A673 (cell line): ENCODE measurements around the gene NHEJ1. TPM values are rescaled to one million over a fixed set of nuclear protein-coding genes. Genes with fewer than 3 reads are reported as not detected.

Experiments
- BruUV-seq: library from RNA; stranded (reverse); fragments of 400-500 nt; replicated peaks from 2 replicates; lab custom pipeline; 2021; lab: Mats Ljungman, UMichigan
- CTCF ChIA-PET: fragments of 300-600 bp; sonication (Branson Sonifier 250); formaldehyde crosslinking; loops from one replicate; lab custom pipeline; 2022; ENCODE audit warnings: antibody characterized with exemption; lab: Charles Lee
- POLR2A ChIA-PET: fragments of 300-600 bp; sonication (Branson Sonifier 250); formaldehyde crosslinking; loops from one replicate; lab custom pipeline; 2022; ENCODE audit warnings: antibody characterized with exemption; ENCODE audit not compliant: low non-redundant PET; lab: Charles Lee
- DNase-seq: peaks from one replicate; pipeline ENCODE4 v3.0.0-alpha.2; 2015; ENCODE audit warnings: low spot score
- H3K27ac ChIP-seq: fragments of 200-600 bp; sonication (generic); 2 replicates; pipeline ENCODE4 v1.5.1; 2016; ENCODE audit warnings: mixed run types, low read depth, mild to moderate bottlenecking, mixed read lengths, antibody characterized with exemption, low read length; ENCODE audit not compliant: poor library complexity, severe bottlenecking
- H3K27me3 ChIP-seq: fragments of 200-600 bp; sonication (generic); replicated peaks from 2 replicates; pipeline ENCODE4 v1.6.1; 2017; ENCODE audit warnings: mixed run types, low read depth, mild to moderate bottlenecking, mixed read lengths, antibody characterized with exemption, low read length; ENCODE audit not compliant: insufficient read depth, poor library complexity
- H3K36me3 ChIP-seq: fragments of 200-600 bp; sonication (generic); 2 replicates; pipeline ENCODE4 v1.6.1; 2016; ENCODE audit warnings: mixed run types, mild to moderate bottlenecking, mixed read lengths, antibody characterized with exemption, low read length; ENCODE audit not compliant: insufficient read depth, poor library complexity, severe bottlenecking
- H3K4me1 ChIP-seq: fragments of 200-600 bp; sonication (generic); 2 replicates; pipeline ENCODE4 v1.6.1; 2017; ENCODE audit warnings: mixed run types, mild to moderate bottlenecking, mixed read lengths, antibody characterized with exemption, low read length; ENCODE audit not compliant: insufficient read depth, poor library complexity, severe bottlenecking
- H3K4me3 ChIP-seq: fragments of 200-600 bp; sonication (generic); 2 replicates; pipeline ENCODE4 v1.5.1; 2016; ENCODE audit warnings: low read depth, mixed run types, mild to moderate bottlenecking, mixed read lengths, low read length; ENCODE audit not compliant: poor library complexity, severe bottlenecking
- H3K9me3 ChIP-seq: fragments of 200-600 bp; sonication (generic); 2 replicates; pipeline ENCODE4 v1.6.1; 2016; ENCODE audit warnings: mixed run types, low read depth, mild to moderate bottlenecking, mixed read lengths, antibody characterized with exemption, low read length; ENCODE audit not compliant: poor library complexity, severe bottlenecking
- EZH2 ChIP-seq: fragments of 200-600 bp; sonication (generic); IDR thresholded peaks from 2 replicates; pipeline ENCODE4 v1.6.1; 2017; ENCODE audit warnings: borderline replicate concordance, low read depth, mild to moderate bottlenecking, mixed read lengths, antibody characterized with exemption, low read length; ENCODE audit not compliant: poor library complexity, severe bottlenecking
- intact Hi-C: fragments of 100-400 bp; cut with micrococcal nuclease; formaldehyde crosslinking; loops from one replicate; pipeline ENCODE4 v1.10.0; 2022; ENCODE audit not compliant: unreplicated experiment
- total RNA-seq: library from RNA; stranded (reverse); gene quantifications from 2 replicates; pipeline ENCODE4 v1.2.3, GENCODE V29; 2021
- TF ChIP-seq, protein P1 (sequence below): fragments of 300-800, 200-600 bp; sonication (generic); conservative IDR thresholded peaks from 2 replicates; pipeline ENCODE4 v1.5.1; 2017; ENCODE audit warnings: low read depth, mild to moderate bottlenecking, antibody characterized with exemption, low read length, moderate library complexity, mixed read lengths

Gene NHEJ1
- total RNA-seq, 1 experiment from 2014 or later = 18.0 TPM

DNA sequence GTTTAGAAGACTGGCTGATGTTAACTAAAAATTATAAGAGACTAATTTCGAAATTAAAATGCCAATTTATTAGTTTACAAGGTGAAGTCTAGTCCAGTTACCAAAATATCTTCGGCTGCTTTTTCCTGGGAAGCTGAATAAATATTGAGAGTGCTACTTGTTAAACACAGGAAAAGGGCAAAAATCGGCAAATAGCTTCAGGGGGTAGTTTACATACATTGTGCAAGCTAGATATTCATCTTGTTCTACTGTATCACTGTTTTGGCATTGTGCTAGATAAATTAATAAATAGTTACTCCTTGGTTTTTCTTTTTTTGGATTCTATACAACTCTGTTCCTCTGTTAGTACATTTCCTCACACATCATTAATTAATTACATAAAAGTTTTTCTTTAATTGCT, 29.3 kb downstream of the NHEJ1 start:
- no peaks in the 10 kb centered on the region for H3K36me3 ChIP-seq
- no peak for DNase-seq
- H3K9me3 ChIP-seq = no peaks in the 10 kb centered on the region
- H3K27ac ChIP-seq = no peak overlapping the region
- BruUV-seq = no TSS peak
- intact Hi-C loops = no loop called here
- no peaks in the 10 kb centered on the region for H3K4me1 ChIP-seq
- TF ChIP-seq, protein P1, sequence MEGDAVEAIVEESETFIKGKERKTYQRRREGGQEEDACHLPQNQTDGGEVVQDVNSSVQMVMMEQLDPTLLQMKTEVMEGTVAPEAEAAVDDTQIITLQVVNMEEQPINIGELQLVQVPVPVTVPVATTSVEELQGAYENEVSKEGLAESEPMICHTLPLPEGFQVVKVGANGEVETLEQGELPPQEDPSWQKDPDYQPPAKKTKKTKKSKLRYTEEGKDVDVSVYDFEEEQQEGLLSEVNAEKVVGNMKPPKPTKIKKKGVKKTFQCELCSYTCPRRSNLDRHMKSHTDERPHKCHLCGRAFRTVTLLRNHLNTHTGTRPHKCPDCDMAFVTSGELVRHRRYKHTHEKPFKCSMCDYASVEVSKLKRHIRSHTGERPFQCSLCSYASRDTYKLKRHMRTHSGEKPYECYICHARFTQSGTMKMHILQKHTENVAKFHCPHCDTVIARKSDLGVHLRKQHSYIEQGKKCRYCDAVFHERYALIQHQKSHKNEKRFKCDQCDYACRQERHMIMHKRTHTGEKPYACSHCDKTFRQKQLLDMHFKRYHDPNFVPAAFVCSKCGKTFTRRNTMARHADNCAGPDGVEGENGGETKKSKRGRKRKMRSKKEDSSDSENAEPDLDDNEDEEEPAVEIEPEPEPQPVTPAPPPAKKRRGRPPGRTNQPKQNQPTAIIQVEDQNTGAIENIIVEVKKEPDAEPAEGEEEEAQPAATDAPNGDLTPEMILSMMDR = no peak
- TF ChIP-seq EZH2 = no peak
- ChIA-PET CTCF (interaction anchor here (1.4 kb wide), 1 partner anchor 12 kb away, joined by 3 read pairs; no protein-coding TSS in a partner anchor), POLR2A (no interaction called here)
- no peaks in the 10 kb centered on the region for H3K27me3 ChIP-seq
- H3K4me3 ChIP-seq = no peak overlapping the region

DNA sequence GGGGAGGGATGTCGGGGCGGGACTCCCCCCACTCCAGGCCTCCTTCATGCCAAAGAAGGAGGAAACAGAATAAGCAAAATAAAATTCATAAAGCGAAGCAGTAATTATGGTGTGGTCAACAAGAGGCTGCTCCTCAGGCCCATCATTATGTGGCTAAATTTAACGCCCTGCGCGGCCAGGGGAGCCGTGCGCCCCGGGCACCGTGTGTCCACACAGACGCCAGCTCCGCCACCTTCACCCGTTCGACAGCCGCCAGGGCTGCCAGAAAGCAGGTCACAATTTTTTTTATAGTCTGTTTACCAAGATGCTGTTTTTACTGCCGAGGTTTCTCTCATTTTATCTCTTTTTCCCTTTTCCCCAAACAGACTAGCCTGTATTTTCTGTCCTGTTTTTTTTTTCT, 31.0 kb downstream of the NHEJ1 start:
- TF ChIP-seq, protein P1 = no peak
- no peak for TF ChIP-seq EZH2
- Histone ChIP-seq H3K9me3 (no peaks in the 10 kb centered on the region), H3K36me3 (no peaks in the 10 kb centered on the region), H3K27ac (no peak overlapping the region), H3K4me3 (no peak overlapping the region), H3K27me3 (no peaks in the 10 kb centered on the region), H3K4me1 (no peaks in the 10 kb centered on the region)
- ChIA-PET CTCF (no interaction called here), POLR2A (no interaction called here)
- DNase-seq = no peak
- intact Hi-C loops = loop anchor here (10.0 kb wide), 1 partner anchor 255 kb away; no protein-coding TSS in a partner anchor
- BruUV-seq = no TSS peak

DNA sequence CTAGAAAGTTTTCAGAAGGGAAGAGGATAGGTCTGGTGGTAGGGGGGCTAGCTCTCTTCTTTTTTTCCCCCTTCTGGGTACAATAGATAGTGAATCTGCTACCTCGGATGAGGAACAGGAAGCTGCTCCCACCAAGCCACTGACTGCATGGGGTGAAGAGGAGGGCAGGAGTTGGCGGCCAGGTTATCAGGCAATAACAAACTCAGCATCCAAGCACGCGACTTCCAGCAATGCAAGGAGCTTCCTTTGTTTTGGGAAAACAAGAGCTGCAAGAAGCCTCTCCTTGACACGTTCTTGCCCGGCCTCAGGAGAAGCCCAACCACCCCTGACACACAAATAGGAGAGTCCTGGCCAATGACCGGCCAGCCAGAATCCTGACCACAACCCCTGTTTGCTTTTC, 32.2 kb downstream of the NHEJ1 start:
- CTCF ChIA-PET = no interaction called here
- intact Hi-C loops = loop anchor here (10.0 kb wide), 1 partner anchor 254 kb away; no protein-coding TSS in a partner anchor
- BruUV-seq = no TSS peak
- POLR2A ChIA-PET = no interaction called here
- Histone ChIP-seq H3K4me3 (no peak overlapping the region), H3K27ac (no peak overlapping the region), H3K27me3 (no peaks in the 10 kb centered on the region), H3K36me3 (no peaks in the 10 kb centered on the region), H3K4me1 (peaks cover 3% of the 10 kb centered on the region), H3K9me3 (no peaks in the 10 kb centered on the region)
- DNase-seq = no peak
- TF ChIP-seq EZH2 = no peak
- TF ChIP-seq, protein P1 = no peak
